Left colon (tissue), 2 donors: ENCODE measurements around the gene SIGLEC14. TPM values are rescaled to one million over a fixed set of nuclear protein-coding genes. Genes with fewer than 3 reads are reported as not detected.
A peak's percentile ranks its signal among the peaks of the same experiment; 100 is the strongest.

Experiments used
- ATAC-seq: fragments of 200-7000 bp; cut with Tn5 transposase; one replicate; pipeline ENCODE4 v1.9.1; 2020; ENCODE audit warnings: mild to moderate bottlenecking, moderate library complexity
- DNase-seq, 2 donors: peaks; one replicate each; pipeline ENCODE4 v3.0.0-alpha.2; 2020
- intact Hi-C, 2 donors: fragments of 100-400 bp; cut with DNase I in 1 of 2; cut with micrococcal nuclease in 1 of 2; formaldehyde crosslinking; loops; one replicate each; pipeline versions ENCODE4 v1.11.2 to v1.14.0; 2022; cut with DNase I, micrococcal nuclease
- microRNA-seq, 2 donors: library from miRNA; unstranded; fragments of <30 nt; microRNA quantifications; one replicate each; pipeline versions ENCODE4 v1.1.0 to v1.2.0, GENCODE V29; 2020
- total RNA-seq, 2 donors: library from RNA; stranded (reverse); fragmentation: NEBNext Ultra II Directional; extraction: Animal tissue kit (Norgen Biotek cat#: 25700); gene quantifications; one replicate each; pipeline ENCODE4 v1.2.1, GENCODE V29; 2021
- donor health status: DM: no; HTN: no; CAD: no.
- donor health status: DM: yes; HTN: yes; CAD: no.

The SIGLEC14 gene
- total RNA-seq, 2 donors from 2014 or later = 0.55 to 2.3 TPM

DNA sequence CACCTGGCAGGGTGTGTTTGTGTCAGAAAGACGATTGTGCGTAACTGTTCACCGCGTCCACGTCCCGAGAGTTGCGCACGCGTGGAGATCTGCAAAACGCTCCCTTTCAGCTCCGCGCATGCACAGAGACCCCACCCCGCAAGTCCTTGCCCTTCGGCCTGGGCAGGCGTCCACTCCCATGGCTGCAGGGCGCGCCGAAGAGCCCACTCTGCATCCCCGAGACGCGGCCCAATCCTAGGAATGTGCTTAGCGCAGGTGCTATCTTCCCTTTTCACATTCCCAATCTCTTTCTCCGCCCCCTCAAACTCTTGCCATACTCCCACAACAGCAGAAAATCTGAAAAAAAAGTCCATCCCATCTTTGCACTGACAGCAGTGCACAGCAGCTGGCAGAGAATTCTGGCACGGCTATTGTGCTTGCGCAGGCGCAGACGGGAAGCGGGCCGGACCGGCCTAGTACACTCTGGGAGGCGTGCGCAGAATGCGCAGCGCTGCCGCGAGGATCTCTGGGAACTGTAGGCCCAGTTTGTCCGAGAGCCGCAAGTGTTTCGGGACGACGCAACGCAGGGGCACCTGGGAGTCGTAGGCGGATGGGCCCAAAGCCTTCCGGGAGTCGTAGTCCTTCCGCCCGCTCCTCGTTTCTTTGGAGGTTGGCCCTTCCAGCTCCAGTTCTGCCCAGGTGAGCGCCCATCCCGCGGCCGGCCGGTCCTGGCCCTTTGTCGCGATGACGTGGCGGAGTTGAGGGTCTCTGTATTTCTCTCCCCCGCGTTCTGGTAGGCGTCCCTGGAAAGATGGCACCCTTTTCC, 52.5 kb downstream of the SIGLEC14 start:
- intact Hi-C loops = no loop called here
- DNase-seq (peak; percentile 98), ATAC-seq (peak; percentile 99)

- DNase-seq (peak in 1 of 2 donors; percentile 11), ATAC-seq (peak; percentile 31)
- intact Hi-C loops = no loop called here
These were observed 53.3 kb downstream of the SIGLEC14 start for GRCh38 chr19:51593138-51593890.

Small RNAs within 50 kb of the gene (microRNA-seq; reads per million reads assigned to microRNA genes)
- gene MIR125A (2,682 to 5,260 reads per million in 2 donors), gene MIR99B (3,472 to 3,997 reads per million in 2 donors), gene MIRLET7E (4,278 to 11,255 reads per million in 2 donors)

Other genes with a start within 250 kb of the SIGLEC14 start
- gene SIGLEC10, start 229.2 kb downstream of the SIGLEC14 start, total RNA-seq = 1 to 10 TPM; 1.3 to 4.5 TPM
- 1 to 10 TPM in 1 of 2 donors, under 1 TPM in 1; 0.49 to 1.9 TPM for gene SIGLEC8, start 188.4 kb downstream of the SIGLEC14 start, total RNA-seq
- not detected for gene CEACAM18, start 168.3 kb downstream of the SIGLEC14 start, total RNA-seq
- under 1 TPM; 0.28 to 0.46 TPM for gene SIGLEC12, start 145.0 kb downstream of the SIGLEC14 start, total RNA-seq
- 1 to 10 TPM in 1 of 2 donors, under 1 TPM in 1; 0.85 to 2.7 TPM for gene SIGLEC6, start 115.2 kb downstream of the SIGLEC14 start, total RNA-seq
- gene ZNF175, start 75.5 kb downstream of the SIGLEC14 start, total RNA-seq = 1 to 10 TPM; 7.7 to 8.0 TPM
- not detected for gene SIGLEC5, start 16.4 kb downstream of the SIGLEC14 start, total RNA-seq
- 1 to 10 TPM; 4.1 to 5.2 TPM for gene SPACA6, start 46.5 kb upstream of the SIGLEC14 start, total RNA-seq
- gene HAS1, start 77.2 kb upstream of the SIGLEC14 start, total RNA-seq = under 1 TPM; 0.21 to 0.28 TPM
- 1 to 10 TPM in 1 of 2 donors, under 1 TPM in 1; 0.67 to 1.3 TPM for gene FPR1, start 105.1 kb upstream of the SIGLEC14 start, total RNA-seq
- gene FPR2, start 114.4 kb upstream of the SIGLEC14 start, total RNA-seq = under 1 TPM in 1 of 2 donors, not detected in 1; 0.21 TPM
- gene FPR3, start 148.3 kb upstream of the SIGLEC14 start, total RNA-seq = 1 to 10 TPM; 2.0 to 7.5 TPM
- 10 to 100 TPM in 1 of 2 donors, 1 to 10 TPM in 1; 8.7 to 10.0 TPM for gene ZNF577, start 241.1 kb upstream of the SIGLEC14 start, total RNA-seq